Activated CD4-positive, alpha-beta T cell treated with anti-CD3 and anti-CD28 coated beads, Interleukin-2, amount 10 ng/mL, durations not matched to agents 7 days and 5 days (primary cell): ENCODE measurements around the gene OR2T8. TPM values are rescaled to one million over a fixed set of nuclear protein-coding genes. Genes with fewer than 3 reads are reported as not detected.
A peak's percentile ranks its signal among the peaks of the same experiment; 100 is the strongest.
"Not testable (repeated sequence)": the region's sequence is repeated elsewhere in the genome, so short reads cannot be mapped to it uniquely, and the experiment has no call there.

Source experiments
- CTCF ChIA-PET: fragments of 350-600 bp; sonication (Branson Sonifier 250); formaldehyde crosslinking; loops from one replicate; lab custom pipeline; 2021; ENCODE audit warnings: antibody characterized with exemption; lab: Charles Lee
- POLR2A ChIA-PET: fragments of 350-600 bp; sonication (Branson Sonifier 250); formaldehyde crosslinking; loops from one replicate; lab custom pipeline; 2021; ENCODE audit warnings: antibody characterized with exemption; lab: Charles Lee
- DNase-seq: peaks from one replicate; pipeline ENCODE4 v3.0.0-alpha.2; 2020
- H3K27ac Mint-ChIP-seq: one replicate; pipeline ENCODE4 v1.8.0; 2021; ENCODE audit warnings: mild to moderate bottlenecking, moderate library complexity, mixed read lengths
- H3K27me3 Mint-ChIP-seq: one replicate; pipeline ENCODE4 v1.8.0; 2021; ENCODE audit warnings: mixed read lengths
- H3K36me3 Mint-ChIP-seq: one replicate; pipeline ENCODE4 v1.8.0; 2021; ENCODE audit warnings: low read depth, mixed read lengths
- H3K4me1 Mint-ChIP-seq: one replicate; pipeline ENCODE4 v1.8.0; 2021; ENCODE audit warnings: mixed read lengths
- H3K4me3 Mint-ChIP-seq: one replicate; pipeline ENCODE4 v1.8.0; 2021; ENCODE audit warnings: mild to moderate bottlenecking, moderate library complexity, mixed read lengths
- H3K9me3 Mint-ChIP-seq: one replicate; pipeline ENCODE4 v1.8.0; 2021; ENCODE audit warnings: mixed read lengths
- total RNA-seq, 2 experiments: library from RNA; stranded (reverse); gene quantifications; one replicate each; pipeline ENCODE4 v1.2.3, GENCODE V29; 2021

The OR2T8 gene
- total RNA-seq, 2 experiments from 2014 or later, result 0.21 to 0.22 TPM

DNA sequence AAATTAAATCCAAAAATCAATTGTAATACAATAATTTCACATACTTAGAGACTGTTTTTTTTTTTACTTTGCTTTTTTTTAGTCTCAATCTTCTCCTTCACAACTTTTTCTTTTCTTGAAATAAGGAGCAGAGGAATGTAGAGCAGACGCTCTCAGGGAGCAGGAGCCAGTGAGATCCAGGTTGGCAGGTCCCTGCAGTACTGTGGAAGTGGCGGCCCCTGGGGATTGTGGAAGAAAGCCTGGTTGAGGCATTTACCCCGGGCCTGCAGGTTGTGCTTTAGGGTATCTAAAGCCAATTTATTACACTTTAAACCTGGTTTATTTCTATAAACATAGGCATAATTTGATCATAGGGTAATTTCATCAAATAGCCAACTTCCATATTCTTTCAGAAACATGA is 3.9 kb downstream of the OR2T8 start:
- no peak overlapping the region for H3K4me3 Mint-ChIP-seq
- no peak for DNase-seq
- H3K36me3 Mint-ChIP-seq, result no peaks in the 10 kb centered on the region
- no peaks in the 10 kb centered on the region for H3K4me1 Mint-ChIP-seq
- H3K27ac Mint-ChIP-seq, result no peak overlapping the region
- H3K27me3 Mint-ChIP-seq, result no peaks in the 10 kb centered on the region
- CTCF ChIA-PET, result no interaction called here
- no peaks in the 10 kb centered on the region for H3K9me3 Mint-ChIP-seq
- POLR2A ChIA-PET, result no interaction called here

DNA sequence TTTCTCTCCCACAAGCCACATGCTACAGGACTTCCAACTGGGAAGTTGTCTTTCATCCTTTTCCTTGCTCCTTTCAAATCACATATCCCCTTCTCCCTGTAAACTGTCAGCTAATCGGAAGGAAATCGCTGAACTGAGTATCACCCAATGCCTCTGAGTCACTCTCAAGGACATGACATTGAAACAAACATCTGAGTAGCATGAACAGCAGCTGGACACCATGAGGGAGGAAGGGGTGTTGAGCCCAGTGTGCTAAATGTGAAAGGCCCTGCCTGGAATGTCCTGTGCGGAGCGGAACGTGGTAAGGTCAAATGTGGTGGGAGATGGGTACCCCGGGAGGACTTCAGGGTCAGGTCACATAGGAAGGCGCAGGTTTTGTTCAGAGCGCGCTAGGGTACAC is 4.8 kb downstream of the OR2T8 start, which contains the start of gene OR2AJ1:
Gene OR2AJ1, plus strand, starts transcription at position 22 of the 400 bp plus-strand sequence. CDS start 8,880 bp downstream, outside the sequence.
- POLR2A ChIA-PET, result no interaction called here
- Mint-ChIP-seq H3K27ac (no peak within 1 kb of the TSS), H3K9me3 (no peaks in the 10 kb centered on the region), H3K4me1 (no peaks in the 10 kb centered on the region), H3K27me3 (no peaks in the 10 kb centered on the region), H3K36me3 (no peaks in the 10 kb centered on the region), H3K4me3 (no peak within 1 kb of the TSS)
- CTCF ChIA-PET, result no interaction called here
- no peak for DNase-seq

DNA sequence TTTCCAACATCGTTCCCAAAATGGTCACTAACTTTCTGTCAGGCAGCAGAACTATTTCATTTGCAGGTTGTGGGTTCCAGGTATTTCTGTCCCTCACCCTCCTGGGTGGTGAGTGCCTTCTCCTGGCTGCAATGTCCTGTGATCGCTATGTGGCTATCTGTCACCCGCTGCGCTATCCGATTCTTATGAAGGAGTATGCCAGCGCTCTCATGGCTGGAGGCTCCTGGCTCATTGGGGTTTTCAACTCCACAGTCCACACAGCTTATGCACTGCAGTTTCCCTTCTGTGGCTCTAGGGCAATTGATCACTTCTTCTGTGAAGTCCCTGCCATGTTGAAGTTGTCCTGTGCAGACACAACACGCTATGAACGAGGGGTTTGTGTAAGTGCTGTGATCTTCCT is 13.9 kb downstream of the OR2T8 start:
- ChIA-PET CTCF (no interaction called here), POLR2A (no interaction called here)
- Mint-ChIP-seq H3K4me1 (peaks cover 5% of the 10 kb centered on the region), H3K27me3 (no peaks in the 10 kb centered on the region), H3K27ac (no peak overlapping the region), H3K36me3 (no peaks in the 10 kb centered on the region), H3K9me3 (no peaks in the 10 kb centered on the region), H3K4me3 (no peak overlapping the region)
- DNase-seq, result no peak

DNA sequence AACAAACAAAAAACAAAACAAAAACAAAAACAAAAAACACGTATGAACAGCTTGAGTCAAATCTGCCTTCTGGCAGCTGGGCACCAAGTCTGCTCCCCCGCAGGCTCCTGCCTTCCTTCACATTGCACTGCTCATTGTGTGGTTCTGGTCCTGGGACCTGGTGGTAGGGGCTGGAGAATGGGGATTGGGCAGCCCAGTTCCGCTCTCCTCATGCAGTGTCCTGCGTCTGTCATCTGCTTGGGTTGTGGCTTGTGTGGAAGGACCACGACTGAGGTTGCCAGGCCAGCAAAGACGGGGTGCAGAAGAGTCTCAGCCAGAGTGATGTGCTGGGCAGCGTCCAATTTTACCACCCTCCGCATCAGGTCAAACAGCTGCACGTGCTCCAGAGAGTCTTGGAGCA is 15.7 kb downstream of the OR2T8 start:
- Mint-ChIP-seq H3K4me1 (peaks cover 5% of the 10 kb centered on the region), H3K36me3 (no peaks in the 10 kb centered on the region), H3K4me3 (no peak overlapping the region), H3K27me3 (no peaks in the 10 kb centered on the region), H3K27ac (no peak overlapping the region), H3K9me3 (no peaks in the 10 kb centered on the region)
- POLR2A ChIA-PET, result no interaction called here
- DNase-seq, result no peak
- CTCF ChIA-PET, result no interaction called here

DNA sequence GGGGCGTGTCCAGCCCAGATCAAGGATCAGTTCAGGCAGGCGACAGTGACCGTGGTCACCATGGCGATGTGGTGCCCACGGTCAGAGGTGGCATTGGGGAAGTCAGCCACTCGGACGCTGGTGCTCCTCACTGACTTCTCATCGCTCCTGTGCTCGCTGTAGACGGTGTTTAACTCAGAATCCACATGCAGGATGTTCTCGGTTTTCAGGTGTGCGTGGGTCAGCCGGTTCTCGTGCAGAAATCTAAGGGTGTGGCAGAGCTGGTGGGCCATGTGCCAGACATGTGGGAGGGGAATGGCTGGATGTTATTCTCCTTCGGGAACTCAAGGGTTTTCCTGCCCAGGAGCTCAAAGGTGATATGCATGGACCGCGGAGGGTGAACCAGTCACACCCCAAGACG is 16.4 kb downstream of the OR2T8 start:
- no peak overlapping the region for H3K4me3 Mint-ChIP-seq
- no peaks in the 10 kb centered on the region for H3K9me3 Mint-ChIP-seq
- CTCF ChIA-PET, result interaction anchor here (1.5 kb wide), 1 partner anchor 10 kb away, joined by 3 read pairs; no protein-coding TSS in a partner anchor
- no peaks in the 10 kb centered on the region for H3K27me3 Mint-ChIP-seq
- no peak for DNase-seq
- no peak overlapping the region for H3K27ac Mint-ChIP-seq
- H3K36me3 Mint-ChIP-seq, result no peaks in the 10 kb centered on the region
- POLR2A ChIA-PET, result no interaction called here
- H3K4me1 Mint-ChIP-seq, result peaks cover 5% of the 10 kb centered on the region

DNA sequence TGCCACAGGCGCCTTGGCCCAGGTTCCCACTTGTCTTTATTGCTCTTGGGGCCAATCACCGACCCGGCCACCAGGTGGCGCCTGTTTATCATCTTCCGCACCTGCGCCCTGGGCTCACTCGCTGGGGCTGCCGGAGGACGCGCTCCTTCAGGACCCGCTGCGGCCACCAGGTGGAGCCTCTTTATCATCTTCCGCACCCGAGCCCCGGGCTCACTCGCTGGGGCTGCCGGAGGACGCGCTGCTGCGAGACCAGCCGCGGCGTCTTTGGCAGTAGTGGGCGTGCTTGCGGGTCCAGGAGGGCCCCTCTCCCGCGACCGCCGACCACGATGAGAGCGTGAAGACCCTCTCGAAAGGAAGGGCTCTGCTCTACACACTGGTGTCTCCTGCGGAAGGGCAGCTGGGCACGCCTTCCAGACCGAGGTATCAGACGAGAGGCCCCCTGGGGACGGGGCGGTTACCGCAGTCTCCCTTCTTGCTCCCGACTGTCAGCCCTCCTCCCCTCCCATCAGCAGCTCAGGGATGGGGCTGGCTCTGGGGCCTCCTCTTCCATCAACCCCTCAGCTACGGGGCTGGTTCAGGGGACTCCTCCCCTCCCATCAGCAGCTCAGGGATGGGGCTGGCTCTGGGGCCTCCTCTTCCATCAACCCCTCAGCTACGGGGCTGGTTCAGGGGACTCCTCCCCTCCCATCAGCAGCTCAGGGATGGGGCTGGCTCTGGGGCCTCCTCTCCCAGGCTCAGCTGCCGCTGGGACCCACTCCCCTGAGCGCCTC is 17.1 kb downstream of the OR2T8 start:
- POLR2A ChIA-PET, H3K36me3 Mint-ChIP-seq, H3K27ac Mint-ChIP-seq: not testable (repeated sequence)

DNA sequence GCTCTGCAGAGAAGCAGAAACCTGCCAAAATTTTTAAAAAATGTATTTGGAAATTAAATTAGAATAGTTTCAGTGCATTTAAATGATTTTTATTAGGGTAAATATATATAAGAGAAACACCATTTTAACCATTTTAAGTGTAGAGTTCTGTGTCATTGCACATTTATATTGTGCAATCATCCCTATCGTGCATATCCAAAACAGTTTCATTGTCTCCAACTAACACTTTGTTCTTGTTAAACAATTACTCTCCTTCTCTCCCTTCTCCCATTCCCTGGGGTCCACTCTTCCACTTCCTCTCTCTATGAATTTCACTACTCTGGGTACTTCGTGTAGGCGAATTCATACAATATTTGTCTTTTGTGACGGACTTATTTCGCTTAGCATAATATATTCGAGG is 22.6 kb downstream of the OR2T8 start:
- no peak overlapping the region for H3K27ac Mint-ChIP-seq
- ChIA-PET CTCF (no interaction called here), POLR2A (no interaction called here)
- H3K9me3 Mint-ChIP-seq, result no peaks in the 10 kb centered on the region
- no peaks in the 10 kb centered on the region for H3K36me3 Mint-ChIP-seq
- DNase-seq, result no peak
- H3K4me1 Mint-ChIP-seq, result no peaks in the 10 kb centered on the region
- H3K4me3 Mint-ChIP-seq, result no peak overlapping the region
- peaks cover 1% of the 10 kb centered on the region for H3K27me3 Mint-ChIP-seq

More for the DNA sequence above, 17.1 kb downstream of the OR2T8 start:
- H3K9me3 Mint-ChIP-seq, H3K4me1 Mint-ChIP-seq, H3K27me3 Mint-ChIP-seq: not testable (repeated sequence)
- CTCF ChIA-PET, result interaction anchor here (1.5 kb wide), 1 partner anchor 10 kb away, joined by 3 read pairs; no protein-coding TSS in a partner anchor
- DNase-seq, result peak; percentile 93
- peak overlapping the region; percentile 79 for H3K4me3 Mint-ChIP-seq

DNA sequence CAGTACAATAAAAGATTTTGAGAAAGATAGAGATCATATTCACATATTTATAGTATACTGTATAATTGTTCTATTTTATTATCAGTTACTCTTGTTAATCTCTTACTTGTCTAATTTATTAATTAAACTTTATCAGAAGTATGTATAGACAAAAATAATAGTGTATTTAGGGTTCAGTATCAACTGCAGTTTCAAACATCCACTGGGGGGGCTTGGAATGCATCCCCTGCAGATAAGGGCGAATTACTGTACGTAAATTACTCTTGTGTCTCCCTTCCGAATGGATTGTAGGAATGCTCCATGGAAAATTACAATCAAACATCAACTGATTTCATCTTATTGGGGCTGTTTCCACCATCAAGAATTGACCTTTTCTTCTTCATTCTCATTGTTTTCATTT is 28.5 kb downstream of the OR2T8 start, which contains the start of gene OR2L8:
Gene OR2L8, plus strand, starts transcription at position 301 of the 400 bp plus-strand sequence. Its CDS starts 0 bp downstream, at position 301.
- no peak within 1 kb of the TSS for H3K27ac Mint-ChIP-seq
- H3K27me3 Mint-ChIP-seq, result no peaks in the 10 kb centered on the region

DNA sequence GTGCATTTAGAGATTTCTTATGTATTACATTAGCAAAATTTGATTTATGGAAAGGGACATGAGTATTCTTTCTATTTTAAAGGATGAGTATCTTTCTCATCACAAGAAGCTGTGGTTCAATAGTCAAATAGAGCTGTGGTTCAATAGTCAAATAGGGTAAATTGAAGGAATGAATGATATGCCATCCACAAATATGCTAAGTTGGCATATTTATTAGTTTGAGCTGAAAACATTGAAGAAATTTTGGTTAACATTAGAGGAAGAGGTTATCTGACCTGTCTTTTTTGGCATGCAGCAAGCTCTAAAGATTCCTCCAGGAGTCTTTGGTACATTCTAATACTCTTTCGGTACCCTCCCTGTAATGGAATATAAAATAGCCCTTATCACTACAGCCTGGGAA is 33.4 kb downstream of the OR2T8 start:
- no peak for DNase-seq
- Mint-ChIP-seq H3K4me1 (no peaks in the 10 kb centered on the region), H3K4me3 (no peak overlapping the region), H3K27me3 (no peaks in the 10 kb centered on the region), H3K27ac (no peak overlapping the region), H3K9me3 (peaks cover 5% of the 10 kb centered on the region), H3K36me3 (no peaks in the 10 kb centered on the region)
- ChIA-PET POLR2A (no interaction called here), CTCF (no interaction called here)

More for the DNA sequence above, 28.5 kb downstream of the OR2T8 start, which contains the start of gene OR2L8:
- Mint-ChIP-seq H3K36me3 (no peaks in the 10 kb centered on the region), H3K9me3 (no peaks in the 10 kb centered on the region), H3K4me1 (no peaks in the 10 kb centered on the region), H3K4me3 (no peak within 1 kb of the TSS)
- POLR2A ChIA-PET, result no interaction called here
- no peak for DNase-seq
- CTCF ChIA-PET, result no interaction called here

DNA sequence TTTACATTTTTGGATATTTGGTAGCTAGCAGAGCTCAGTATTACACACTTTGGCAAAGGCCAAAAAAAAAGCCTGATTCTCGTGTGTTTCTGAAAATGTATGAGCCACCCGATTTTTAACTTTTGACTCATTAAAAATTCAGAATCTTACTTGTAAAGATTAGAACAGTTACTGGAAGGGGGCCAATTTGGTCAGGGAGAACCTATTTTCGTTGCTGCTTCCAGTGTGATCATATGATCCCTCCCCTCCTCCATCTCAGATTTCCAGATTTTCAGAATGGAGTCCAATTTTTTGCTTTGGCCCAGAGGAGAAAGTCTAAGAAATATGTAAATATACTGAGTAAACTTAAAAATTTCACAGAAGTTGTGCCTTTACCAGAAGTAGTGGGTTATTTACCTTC is 41.7 kb downstream of the OR2T8 start:
- CTCF ChIA-PET, result no interaction called here
- H3K36me3 Mint-ChIP-seq, result no peaks in the 10 kb centered on the region

DNA sequence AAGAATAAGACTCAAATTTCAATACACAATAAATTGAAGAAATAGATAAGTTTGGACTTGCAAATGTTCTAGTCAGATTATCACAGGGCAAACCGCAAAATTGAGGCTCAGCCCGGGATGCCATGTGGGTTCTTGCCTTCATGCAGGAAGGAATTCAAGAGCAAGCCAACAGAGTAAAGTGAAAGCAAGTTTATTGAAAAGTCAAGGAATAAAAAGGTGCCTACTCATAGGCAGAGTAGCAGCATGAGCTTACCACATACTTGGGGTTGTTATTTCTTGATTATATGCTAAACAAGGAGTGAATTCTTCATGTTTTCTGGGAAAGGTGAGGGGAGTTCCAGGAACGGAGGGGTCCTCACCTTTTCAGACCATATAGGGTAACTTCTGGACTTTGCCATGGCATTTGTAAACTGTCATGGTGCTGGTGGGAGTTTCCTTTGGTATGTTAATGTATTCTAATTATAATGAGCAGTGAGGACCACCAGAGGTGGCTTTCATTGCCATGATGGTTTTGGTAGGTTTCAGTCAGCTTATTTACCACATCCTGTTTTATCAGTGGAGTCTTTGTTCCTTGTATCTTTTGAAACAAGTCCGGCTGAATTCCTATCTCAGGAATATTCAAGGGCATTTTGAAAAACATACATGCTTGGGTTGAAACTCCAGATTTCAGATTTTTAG is 43.0 kb downstream of the OR2T8 start:
- ChIA-PET CTCF (no interaction called here), POLR2A (no interaction called here)
- no peaks in the 10 kb centered on the region for H3K36me3 Mint-ChIP-seq
- no peak overlapping the region for H3K27ac Mint-ChIP-seq
- no peaks in the 10 kb centered on the region for H3K27me3 Mint-ChIP-seq
- H3K4me3 Mint-ChIP-seq, result no peak overlapping the region
- peaks cover 1% of the 10 kb centered on the region for H3K4me1 Mint-ChIP-seq
- no peak for DNase-seq
- peaks cover 8% of the 10 kb centered on the region for H3K9me3 Mint-ChIP-seq

More for the DNA sequence above, 41.7 kb downstream of the OR2T8 start:
- Mint-ChIP-seq H3K4me1 (peaks cover 1% of the 10 kb centered on the region), H3K9me3 (peaks cover 8% of the 10 kb centered on the region), H3K27me3 (no peaks in the 10 kb centered on the region), H3K4me3 (no peak overlapping the region), H3K27ac (no peak overlapping the region)
- DNase-seq, result no peak
- POLR2A ChIA-PET, result no interaction called here

DNA sequence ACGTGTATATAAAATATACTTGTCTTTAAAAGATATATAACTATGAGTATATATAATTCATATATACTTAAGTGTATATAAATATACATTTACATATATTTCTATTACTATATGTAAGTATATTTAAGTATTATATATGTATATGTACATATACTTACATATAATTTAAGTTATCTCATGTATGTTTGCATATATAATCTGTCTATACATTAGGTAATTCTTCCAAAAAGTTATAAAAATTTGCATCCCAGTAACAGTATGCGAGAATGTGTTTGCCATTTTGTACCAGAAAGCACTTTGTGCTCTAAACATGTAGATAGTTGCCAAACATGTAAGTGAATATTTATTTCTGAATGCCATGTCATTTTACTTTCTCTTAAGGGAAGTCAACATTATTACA is 44.9 kb downstream of the OR2T8 start, which contains the start of gene OR2AK2:
Gene OR2AK2, plus strand, starts transcription at position 301 of the 400 bp plus-strand sequence. CDS start 144 bp downstream, outside the sequence.
- POLR2A ChIA-PET, result no interaction called here
- Mint-ChIP-seq H3K27me3 (no peaks in the 10 kb centered on the region), H3K27ac (no peak within 1 kb of the TSS), H3K4me3 (no peak within 1 kb of the TSS), H3K36me3 (no peaks in the 10 kb centered on the region), H3K4me1 (peaks cover 1% of the 10 kb centered on the region), H3K9me3 (peaks cover 11% of the 10 kb centered on the region)
- no peak for DNase-seq
- CTCF ChIA-PET, result no interaction called here

DNA sequence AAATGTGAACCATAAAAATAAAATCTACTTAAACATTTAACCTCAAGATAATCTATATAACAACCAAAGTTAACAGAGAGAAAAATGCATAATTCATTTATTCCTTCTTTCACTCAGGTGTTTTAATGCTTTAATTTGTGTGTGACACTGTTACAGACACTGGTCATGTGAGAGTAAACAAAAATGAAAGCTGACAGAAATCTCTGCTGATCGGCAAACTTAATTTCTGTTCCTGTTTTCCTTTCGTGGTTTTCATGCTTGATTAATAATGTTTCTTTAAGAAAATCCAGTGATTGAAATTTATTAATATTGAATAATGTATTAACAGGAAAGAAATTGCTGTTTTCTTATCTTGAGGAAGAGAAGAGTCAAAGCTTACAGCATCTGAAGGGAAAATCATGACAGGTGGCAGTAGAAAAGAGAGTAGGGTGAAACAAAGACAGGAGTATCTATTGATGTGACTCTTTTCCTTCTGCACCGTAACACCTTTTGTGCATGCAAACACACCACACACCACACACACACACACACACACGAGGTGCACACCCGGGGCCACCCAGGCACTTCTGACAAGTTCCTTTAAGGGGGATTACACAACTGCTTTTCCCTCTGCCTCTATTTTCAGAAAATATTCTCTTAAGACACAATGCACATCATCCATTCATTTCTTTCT is 46.6 kb downstream of the OR2T8 start:
- DNase-seq, result no peak
- H3K36me3 Mint-ChIP-seq, result no peaks in the 10 kb centered on the region
- no peak overlapping the region for H3K4me3 Mint-ChIP-seq
- H3K9me3 Mint-ChIP-seq, result peaks cover 8% of the 10 kb centered on the region
- peaks cover 1% of the 10 kb centered on the region for H3K4me1 Mint-ChIP-seq
- no peaks in the 10 kb centered on the region for H3K27me3 Mint-ChIP-seq
- no peak overlapping the region for H3K27ac Mint-ChIP-seq
- ChIA-PET CTCF (no interaction called here), POLR2A (no interaction called here)
